WTC11 (cell line): ENCODE results near the gene DCLK2. TPM values are rescaled to one million over a fixed set of nuclear protein-coding genes. Genes with fewer than 3 reads are reported as not detected.

Experiments used
- ATAC-seq: fragments of 200-7000 bp; cut with Tn5 transposase; 2 replicates; pipeline ENCODE4 v1.10.0; 2021; ENCODE audit warnings: mild to moderate bottlenecking, moderate library complexity
- CTCF ChIA-PET: fragments of 300-600 bp; sonication (Branson Sonifier 250); formaldehyde crosslinking; loops from one replicate; lab custom pipeline; 2021; ENCODE audit warnings: antibody characterized with exemption; lab: Charles Lee
- POLR2A ChIA-PET: fragments of 350-600 bp; sonication (Branson Sonifier 250); formaldehyde crosslinking; loops from one replicate; lab custom pipeline; 2021; ENCODE audit warnings: antibody characterized with exemption; lab: Charles Lee
- DNase-seq: peaks from one replicate; pipeline ENCODE4 v3.0.0; 2021; ENCODE audit warnings: low spot score
- H3K27ac Mint-ChIP-seq: 2 replicates; pipeline ENCODE4 v1.8.0; 2021; ENCODE audit warnings: mixed read lengths
- H3K27me3 Mint-ChIP-seq: 2 replicates; pipeline ENCODE4 v1.8.0; 2021; ENCODE audit warnings: low read depth, mild to moderate bottlenecking, moderate library complexity, mixed read lengths
- H3K36me3 Mint-ChIP-seq: 2 replicates; pipeline ENCODE4 v1.8.0; 2021; ENCODE audit warnings: mixed read lengths
- H3K4me1 Mint-ChIP-seq: 2 replicates; pipeline ENCODE4 v1.8.0; 2022; ENCODE audit warnings: mixed read lengths
- H3K4me3 Mint-ChIP-seq: 2 replicates; pipeline ENCODE4 v1.8.0; 2021; ENCODE audit warnings: mild to moderate bottlenecking, moderate library complexity, mixed read lengths
- H3K9me3 Mint-ChIP-seq: 2 replicates; pipeline ENCODE4 v1.8.0; 2021; ENCODE audit warnings: mixed read lengths
- CREB1 ChIP-seq: sonication (generic); formaldehyde crosslinking; IDR thresholded peaks from 2 replicates; pipeline ENCODE4 v1.8.0; 2023; ENCODE audit warnings: mild to moderate bottlenecking, missing genetic modification reagents
- ERG ChIP-seq: fragments of 250-450 bp; sonication (Bioruptor Pico); IDR thresholded peaks from 2 replicates; pipeline ENCODE4 v1.8.0; 2021; ENCODE audit warnings: mild to moderate bottlenecking
- ETV6 ChIP-seq: sonication (generic); formaldehyde crosslinking; IDR thresholded peaks from 2 replicates; pipeline ENCODE4 v1.8.1; 2022; ENCODE audit warnings: mild to moderate bottlenecking, missing genetic modification reagents
- FOXP1 ChIP-seq: sonication (generic); formaldehyde crosslinking; IDR thresholded peaks from 2 replicates; pipeline ENCODE4 v1.8.0; 2022; ENCODE audit warnings: missing genetic modification reagents, mild to moderate bottlenecking, moderate library complexity, borderline replicate concordance
- JUN ChIP-seq: sonication (generic); formaldehyde crosslinking; IDR thresholded peaks from 2 replicates; pipeline ENCODE4 v1.8.0; 2023; ENCODE audit warnings: mild to moderate bottlenecking, missing genetic modification reagents
- MXD4 ChIP-seq: fragments of 250-450 bp; sonication (Bioruptor Pico); IDR thresholded peaks from 2 replicates; pipeline ENCODE4 v1.8.0; 2021; ENCODE audit warnings: mild to moderate bottlenecking, moderate library complexity, borderline replicate concordance
- NFYB ChIP-seq: sonication (generic); formaldehyde crosslinking; conservative IDR thresholded peaks from 2 replicates; pipeline ENCODE4 v1.8.0; 2022; ENCODE audit warnings: low read depth, missing genetic modification reagents
- NR1H2 ChIP-seq: sonication (generic); formaldehyde crosslinking; IDR thresholded peaks from 2 replicates; pipeline ENCODE4 v1.9.0; 2021; ENCODE audit warnings: mild to moderate bottlenecking, moderate library complexity, missing genetic modification reagents
- NR2C2 ChIP-seq: sonication (generic); formaldehyde crosslinking; IDR thresholded peaks from 2 replicates; pipeline ENCODE4 v1.8.0; 2022; ENCODE audit warnings: mild to moderate bottlenecking, missing genetic modification reagents
- SOX15 ChIP-seq: fragments of 250-450 bp; sonication (Bioruptor Pico); IDR thresholded peaks from 2 replicates; pipeline ENCODE4 v1.9.0; 2021; ENCODE audit warnings: mild to moderate bottlenecking
- SP1 ChIP-seq: sonication (generic); formaldehyde crosslinking; conservative IDR thresholded peaks from 2 replicates; pipeline ENCODE4 v1.8.1; 2022; ENCODE audit warnings: missing genetic modification reagents
- USF1 ChIP-seq: sonication (generic); formaldehyde crosslinking; IDR thresholded peaks from 2 replicates; pipeline ENCODE4 v1.8.0; 2022; ENCODE audit warnings: mild to moderate bottlenecking, missing genetic modification reagents
- ZNF121 ChIP-seq: sonication (generic); formaldehyde crosslinking; IDR thresholded peaks from 2 replicates; pipeline ENCODE4 v1.8.0; 2023; ENCODE audit warnings: missing genetic modification reagents
- ZNF232 ChIP-seq: sonication (generic); formaldehyde crosslinking; IDR thresholded peaks from 2 replicates; pipeline ENCODE4 v1.8.0; 2022; ENCODE audit warnings: mild to moderate bottlenecking, missing genetic modification reagents
- ZNF671 ChIP-seq: fragments of 250-450 bp; sonication (Bioruptor Pico); IDR thresholded peaks from 2 replicates; pipeline ENCODE4 v1.8.0; 2021; ENCODE audit warnings: mild to moderate bottlenecking
- total RNA-seq: library from RNA; stranded (reverse); gene quantifications from 3 replicates; pipeline ENCODE4 v1.2.3, GENCODE V29; 2021
- TF ChIP-seq, protein P1 (sequence below): fragments of 250-450 bp; sonication (Bioruptor Pico); IDR thresholded peaks from 2 replicates; pipeline ENCODE4 v1.9.0; 2021; ENCODE audit warnings: moderate library complexity, mild to moderate bottlenecking, inconsistent platforms, borderline replicate concordance
- TF ChIP-seq, protein P2 (sequence below): sonication (generic); formaldehyde crosslinking; IDR thresholded peaks from 2 replicates; pipeline ENCODE4 v1.8.0; 2022; ENCODE audit warnings: missing genetic modification reagents
- TF ChIP-seq, protein P3 (sequence below): fragments of 250-450 bp; sonication (Bioruptor Pico); IDR thresholded peaks from 2 replicates; pipeline ENCODE4 v1.9.0; 2021; ENCODE audit warnings: mild to moderate bottlenecking
- TF ChIP-seq, protein P4 (sequence below): sonication (generic); formaldehyde crosslinking; IDR thresholded peaks from 2 replicates; pipeline ENCODE4 v1.8.0; 2023; ENCODE audit warnings: missing genetic modification reagents, mild to moderate bottlenecking, borderline replicate concordance

DCLK2 gene
- total RNA-seq, 1 experiment from 2014 or later = 0.17 TPM

- TF ChIP-seq USF1 (CRISPR knock-in tag) = no peak
Observed at GRCh38 chr4:150155391-150155790, 77.1 kb downstream of the DCLK2 start (continued).

- DNase-seq (no peak), ATAC-seq (no peak)
- Mint-ChIP-seq H3K27me3 (no peaks in the 10 kb centered on the region), H3K36me3 (no peaks in the 10 kb centered on the region), H3K4me1 (peaks cover 18% of the 10 kb centered on the region), H3K27ac (no peak overlapping the region), H3K9me3 (no peaks in the 10 kb centered on the region), H3K4me3 (no peak overlapping the region)
- POLR2A ChIA-PET = no interaction called here
- CTCF ChIA-PET = interaction anchor here (1.6 kb wide), 1 partner anchor 53 kb away, joined by 4 read pairs; no protein-coding TSS in a partner anchor
- no peak for TF ChIP-seq NR2C2 (CRISPR knock-in tag)
- TF ChIP-seq ZNF121 (CRISPR knock-in tag) = no peak
- TF ChIP-seq JUN (CRISPR knock-in tag) = no peak
- TF ChIP-seq, protein P1, sequence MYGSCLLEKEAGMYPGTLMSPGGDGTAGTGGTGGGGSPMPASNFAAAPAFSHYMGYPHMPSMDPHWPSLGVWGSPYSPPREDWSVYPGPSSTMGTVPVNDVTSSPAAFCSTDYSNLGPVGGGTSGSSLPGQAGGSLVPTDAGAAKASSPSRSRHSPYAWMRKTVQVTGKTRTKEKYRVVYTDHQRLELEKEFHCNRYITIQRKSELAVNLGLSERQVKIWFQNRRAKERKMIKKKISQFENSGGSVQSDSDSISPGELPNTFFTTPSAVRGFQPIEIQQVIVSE (CRISPR knock-in tag) = no peak
- no peak for TF ChIP-seq NFYB
- no peak for TF ChIP-seq NR1H2 (CRISPR knock-in tag)
- no peak for TF ChIP-seq ERG (CRISPR knock-in tag)
- no peak for TF ChIP-seq SOX15
- no peak for TF ChIP-seq ETV6 (CRISPR knock-in tag)
- no peak for TF ChIP-seq MXD4
- no peak for TF ChIP-seq USF1 (CRISPR knock-in tag)
- TF ChIP-seq, protein P2, sequence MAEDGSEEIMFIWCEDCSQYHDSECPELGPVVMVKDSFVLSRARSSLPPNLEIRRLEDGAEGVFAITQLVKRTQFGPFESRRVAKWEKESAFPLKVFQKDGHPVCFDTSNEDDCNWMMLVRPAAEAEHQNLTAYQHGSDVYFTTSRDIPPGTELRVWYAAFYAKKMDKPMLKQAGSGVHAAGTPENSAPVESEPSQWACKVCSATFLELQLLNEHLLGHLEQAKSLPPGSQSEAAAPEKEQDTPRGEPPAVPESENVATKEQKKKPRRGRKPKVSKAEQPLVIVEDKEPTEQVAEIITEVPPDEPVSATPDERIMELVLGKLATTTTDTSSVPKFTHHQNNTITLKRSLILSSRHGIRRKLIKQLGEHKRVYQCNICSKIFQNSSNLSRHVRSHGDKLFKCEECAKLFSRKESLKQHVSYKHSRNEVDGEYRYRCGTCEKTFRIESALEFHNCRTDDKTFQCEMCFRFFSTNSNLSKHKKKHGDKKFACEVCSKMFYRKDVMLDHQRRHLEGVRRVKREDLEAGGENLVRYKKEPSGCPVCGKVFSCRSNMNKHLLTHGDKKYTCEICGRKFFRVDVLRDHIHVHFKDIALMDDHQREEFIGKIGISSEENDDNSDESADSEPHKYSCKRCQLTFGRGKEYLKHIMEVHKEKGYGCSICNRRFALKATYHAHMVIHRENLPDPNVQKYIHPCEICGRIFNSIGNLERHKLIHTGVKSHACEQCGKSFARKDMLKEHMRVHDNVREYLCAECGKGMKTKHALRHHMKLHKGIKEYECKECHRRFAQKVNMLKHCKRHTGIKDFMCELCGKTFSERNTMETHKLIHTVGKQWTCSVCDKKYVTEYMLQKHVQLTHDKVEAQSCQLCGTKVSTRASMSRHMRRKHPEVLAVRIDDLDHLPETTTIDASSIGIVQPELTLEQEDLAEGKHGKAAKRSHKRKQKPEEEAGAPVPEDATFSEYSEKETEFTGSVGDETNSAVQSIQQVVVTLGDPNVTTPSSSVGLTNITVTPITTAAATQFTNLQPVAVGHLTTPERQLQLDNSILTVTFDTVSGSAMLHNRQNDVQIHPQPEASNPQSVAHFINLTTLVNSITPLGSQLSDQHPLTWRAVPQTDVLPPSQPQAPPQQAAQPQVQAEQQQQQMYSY (CRISPR knock-in tag) = no peak
- no peak for TF ChIP-seq ZNF232
- TF ChIP-seq, protein P3, sequence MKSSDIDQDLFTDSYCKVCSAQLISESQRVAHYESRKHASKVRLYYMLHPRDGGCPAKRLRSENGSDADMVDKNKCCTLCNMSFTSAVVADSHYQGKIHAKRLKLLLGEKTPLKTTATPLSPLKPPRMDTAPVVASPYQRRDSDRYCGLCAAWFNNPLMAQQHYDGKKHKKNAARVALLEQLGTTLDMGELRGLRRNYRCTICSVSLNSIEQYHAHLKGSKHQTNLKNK (CRISPR knock-in tag) = no peak
- TF ChIP-seq, protein P4, sequence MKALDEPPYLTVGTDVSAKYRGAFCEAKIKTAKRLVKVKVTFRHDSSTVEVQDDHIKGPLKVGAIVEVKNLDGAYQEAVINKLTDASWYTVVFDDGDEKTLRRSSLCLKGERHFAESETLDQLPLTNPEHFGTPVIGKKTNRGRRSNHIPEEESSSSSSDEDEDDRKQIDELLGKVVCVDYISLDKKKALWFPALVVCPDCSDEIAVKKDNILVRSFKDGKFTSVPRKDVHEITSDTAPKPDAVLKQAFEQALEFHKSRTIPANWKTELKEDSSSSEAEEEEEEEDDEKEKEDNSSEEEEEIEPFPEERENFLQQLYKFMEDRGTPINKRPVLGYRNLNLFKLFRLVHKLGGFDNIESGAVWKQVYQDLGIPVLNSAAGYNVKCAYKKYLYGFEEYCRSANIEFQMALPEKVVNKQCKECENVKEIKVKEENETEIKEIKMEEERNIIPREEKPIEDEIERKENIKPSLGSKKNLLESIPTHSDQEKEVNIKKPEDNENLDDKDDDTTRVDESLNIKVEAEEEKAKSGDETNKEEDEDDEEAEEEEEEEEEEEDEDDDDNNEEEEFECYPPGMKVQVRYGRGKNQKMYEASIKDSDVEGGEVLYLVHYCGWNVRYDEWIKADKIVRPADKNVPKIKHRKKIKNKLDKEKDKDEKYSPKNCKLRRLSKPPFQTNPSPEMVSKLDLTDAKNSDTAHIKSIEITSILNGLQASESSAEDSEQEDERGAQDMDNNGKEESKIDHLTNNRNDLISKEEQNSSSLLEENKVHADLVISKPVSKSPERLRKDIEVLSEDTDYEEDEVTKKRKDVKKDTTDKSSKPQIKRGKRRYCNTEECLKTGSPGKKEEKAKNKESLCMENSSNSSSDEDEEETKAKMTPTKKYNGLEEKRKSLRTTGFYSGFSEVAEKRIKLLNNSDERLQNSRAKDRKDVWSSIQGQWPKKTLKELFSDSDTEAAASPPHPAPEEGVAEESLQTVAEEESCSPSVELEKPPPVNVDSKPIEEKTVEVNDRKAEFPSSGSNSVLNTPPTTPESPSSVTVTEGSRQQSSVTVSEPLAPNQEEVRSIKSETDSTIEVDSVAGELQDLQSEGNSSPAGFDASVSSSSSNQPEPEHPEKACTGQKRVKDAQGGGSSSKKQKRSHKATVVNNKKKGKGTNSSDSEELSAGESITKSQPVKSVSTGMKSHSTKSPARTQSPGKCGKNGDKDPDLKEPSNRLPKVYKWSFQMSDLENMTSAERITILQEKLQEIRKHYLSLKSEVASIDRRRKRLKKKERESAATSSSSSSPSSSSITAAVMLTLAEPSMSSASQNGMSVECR (CRISPR knock-in tag) = no peak
- TF ChIP-seq CREB1 (CRISPR knock-in tag) = no peak
- no peak for TF ChIP-seq SP1 (CRISPR knock-in tag)
- TF ChIP-seq FOXP1 (CRISPR knock-in tag) = no peak
- TF ChIP-seq ZNF671 (CRISPR knock-in tag) = no peak
Observed at GRCh38 chr4:150156543-150156942, 78.3 kb downstream of the DCLK2 start.
